ENCODE results near the gene CLEC4F. TPM values are rescaled to one million over a fixed set of nuclear protein-coding genes. Genes with fewer than 3 reads are reported as not detected.

CLEC4F gene
- total and polyA plus RNA-seq, 2 of the 13 experiments (the other 11 are each of a cell fraction or from before 2014, with no cell fraction given), result 0.12 to 0.13 TPM

- TF ChIP-seq TEAD2 (CRISPR knock-in tag; IDR thresholded peaks at IDR 0.05), result no peak
- no peak for TF ChIP-seq ZNF552 (CRISPR knock-in tag; IDR thresholded peaks at IDR 0.05; ENCODE audit: borderline replicate concordance)
- no peak for TF ChIP-seq RBM22 (optimal IDR thresholded peaks at IDR 0.05; ENCODE audit: low read length)
- TF ChIP-seq ZFP62 (CRISPR knock-in tag; IDR thresholded peaks at IDR 0.05), result no peak
- no peak for TF ChIP-seq RBFOX2 (IDR thresholded peaks at IDR 0.05; ENCODE audit: low read depth, low read length)
- no peak for TF ChIP-seq ZNF460 (CRISPR knock-in tag; IDR thresholded peaks at IDR 0.05; ENCODE audit: borderline replicate concordance)
- TF ChIP-seq JUN (CRISPR knock-in tag; IDR thresholded peaks at IDR 0.05), result no peak
- TF ChIP-seq BATF2 (CRISPR knock-in tag; IDR thresholded peaks at IDR 0.05), result no peak
- no peak for TF ChIP-seq ZNF569 (CRISPR knock-in tag; IDR thresholded peaks at IDR 0.05; ENCODE audit: borderline replicate concordance)
- peak; percentile 59; the same call in 1 of the 2 replicates for TF ChIP-seq ZBTB7B (CRISPR knock-in tag; IDR thresholded peaks at IDR 0.05)
- no peak for TF ChIP-seq SP1 (IDR thresholded peaks at IDR 0.05)
- TF ChIP-seq SP1 (CRISPR knock-in tag; IDR thresholded peaks at IDR 0.05), result no peak
- no peak for TF ChIP-seq TCF7L2 (IDR thresholded peaks at IDR 0.05; ENCODE audit: low read depth, low read length)
- TF ChIP-seq TARDBP (CRISPR knock-in tag; IDR thresholded peaks at IDR 0.05), result no peak
- peak; percentile 62; the same call in 1 of the 2 replicates for TF ChIP-seq HMGXB3 (CRISPR knock-in tag; IDR thresholded peaks at IDR 0.05; ENCODE audit: borderline replicate concordance)
- TF ChIP-seq SMAD3 (CRISPR knock-in tag; IDR thresholded peaks at IDR 0.05), result peak; percentile 90
- TF ChIP-seq DPF2 (CRISPR knock-in tag; IDR thresholded peaks at IDR 0.05; ENCODE audit: borderline replicate concordance, low read depth), result no peak
- no peak for TF ChIP-seq POLR2G (IDR thresholded peaks at IDR 0.05; ENCODE audit: low read depth, low read length)
- no peak for TF ChIP-seq ZNF687 (CRISPR knock-in tag; IDR thresholded peaks at IDR 0.05)
- no peak for TF ChIP-seq ZNF337 (CRISPR knock-in tag; IDR thresholded peaks at IDR 0.05; ENCODE audit: borderline replicate concordance, low read depth)
- no peak for TF ChIP-seq MAFK (conservative IDR thresholded peaks at IDR 0.05 in 1 of 2, IDR thresholded peaks at IDR 0.05 in 1 of 2; ENCODE audit: low read length in 2 of 2)
- TF ChIP-seq HNF4A (CRISPR knock-in tag; IDR thresholded peaks at IDR 0.05), result no peak
Measured at GRCh38 chr2:70789304-70790135, 30.9 kb downstream of the CLEC4F start (continued).

Data from HepG2 (cell line).